ENCODE data around the gene MAN1A2.

The MAN1A2 gene

DNA sequence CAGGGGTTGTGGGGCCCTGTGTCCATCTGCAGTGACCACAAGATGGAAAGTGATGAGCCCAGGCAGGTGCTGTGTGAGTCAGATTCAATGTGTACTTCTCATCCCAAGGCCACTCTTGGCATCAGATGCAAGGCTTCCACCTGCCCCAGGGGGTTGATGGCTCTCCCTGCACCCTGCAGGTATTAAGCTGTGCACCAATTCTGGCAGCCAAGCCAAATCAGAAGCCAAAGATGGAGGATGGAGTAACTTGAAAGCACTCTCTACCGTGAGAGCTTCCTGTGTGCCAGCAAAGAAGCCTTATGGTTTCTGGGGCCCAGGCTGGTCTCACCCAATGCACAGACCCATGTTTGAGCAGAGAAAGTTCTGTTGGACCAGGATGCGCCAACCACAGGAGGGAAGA is 194.3 kb downstream of the MAN1A2 start:
- DNase-seq = no peak

- no peak for DNase-seq
These were observed 195.6 kb downstream of the MAN1A2 start for GRCh38 chr1:117562581-117563491.

- DNase-seq = no peak
These were observed 196.2 kb downstream of the MAN1A2 start for GRCh38 chr1:117563492-117563875.

GRCh38 chr1:117564227-117565075 is 197.2 kb downstream of the MAN1A2 start:
- DNase-seq = no peak

- DNase-seq = no peak
These were observed 197.9 kb downstream of the MAN1A2 start for GRCh38 chr1:117565076-117565556.

DNA sequence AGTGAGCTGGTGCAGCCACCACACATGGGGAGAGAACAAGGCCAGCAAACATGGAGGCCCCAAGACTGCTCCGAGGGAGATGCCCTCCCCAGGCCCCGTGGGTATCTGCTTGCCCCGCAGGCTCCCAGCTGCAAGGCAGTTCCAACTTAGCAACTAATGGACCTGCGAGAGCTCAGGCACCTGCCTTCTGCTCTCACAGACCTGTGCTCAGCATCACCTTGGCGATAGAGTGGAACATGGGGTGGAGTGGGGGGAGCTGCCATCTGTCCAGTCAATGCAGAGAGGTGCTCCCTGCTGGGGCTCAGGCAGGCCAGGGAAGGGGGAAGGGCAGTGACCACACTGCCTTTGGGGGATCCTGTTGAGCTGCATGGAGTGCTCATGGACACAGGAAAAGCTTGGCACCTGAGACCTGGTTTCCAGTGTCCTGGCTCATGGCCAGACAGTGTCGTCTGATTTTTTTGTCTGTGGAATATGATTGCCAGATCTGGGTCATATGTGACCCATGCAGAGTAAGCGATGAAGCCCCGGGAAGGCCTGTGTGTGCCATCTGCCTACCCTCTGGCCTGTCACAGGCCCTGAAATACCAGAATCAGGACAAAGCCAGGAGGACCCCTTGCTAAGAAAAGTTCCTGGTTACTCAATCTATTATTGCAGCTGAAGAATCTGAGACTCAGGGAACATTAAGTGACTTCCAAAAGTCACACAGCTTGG is 198.7 kb downstream of the MAN1A2 start:
- no peak for DNase-seq

DNA sequence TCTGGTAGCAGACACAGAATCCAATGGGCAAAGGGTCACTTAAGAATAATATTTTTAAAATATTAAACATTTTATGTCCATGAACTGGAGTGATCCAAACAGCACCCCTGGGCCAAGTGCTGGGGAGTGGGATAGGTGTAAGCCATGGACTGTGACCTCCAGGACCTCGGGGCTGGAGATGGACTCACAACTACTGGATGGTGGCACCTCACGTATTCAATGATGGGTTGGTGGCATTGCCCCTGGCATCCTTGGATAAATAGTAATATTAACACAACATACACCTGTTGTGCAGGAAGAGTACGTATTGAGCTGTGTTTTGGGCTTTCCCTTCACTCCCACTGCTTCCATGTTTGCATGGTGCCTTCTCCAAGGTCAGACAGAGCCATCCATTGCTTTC is 199.3 kb downstream of the MAN1A2 start:
- no peak for DNase-seq

- no peak for DNase-seq
These were observed 200.2 kb downstream of the MAN1A2 start for GRCh38 chr1:117567435-117567834.

GRCh38 chr1:117567976-117568375 is 200.7 kb downstream of the MAN1A2 start:
- DNase-seq = no peak

DNA sequence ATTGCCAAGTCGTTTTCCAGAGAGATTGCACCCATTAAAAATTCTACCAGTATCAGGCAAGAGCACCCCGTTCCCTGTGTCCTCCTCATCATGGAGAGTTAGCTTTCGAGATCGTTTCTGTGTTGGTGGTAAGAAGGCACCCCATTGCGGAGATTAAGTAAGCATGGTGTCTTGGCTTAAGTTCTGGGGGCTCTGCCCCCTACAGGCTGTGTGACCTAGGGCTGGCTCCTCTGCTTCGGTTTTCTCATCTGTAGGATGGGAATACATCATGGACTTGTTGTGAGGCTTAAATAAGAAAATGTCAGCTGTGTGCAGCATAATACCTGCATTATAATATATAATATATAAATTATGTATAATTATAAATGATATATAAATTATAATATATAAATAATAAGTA is 201.8 kb downstream of the MAN1A2 start:
- DNase-seq = no peak

GRCh38 chr1:117569856-117570255 is 202.6 kb downstream of the MAN1A2 start:
- no peak for DNase-seq

- no peak for DNase-seq
These were observed 203.8 kb downstream of the MAN1A2 start for GRCh38 chr1:117570988-117571409.

DNA sequence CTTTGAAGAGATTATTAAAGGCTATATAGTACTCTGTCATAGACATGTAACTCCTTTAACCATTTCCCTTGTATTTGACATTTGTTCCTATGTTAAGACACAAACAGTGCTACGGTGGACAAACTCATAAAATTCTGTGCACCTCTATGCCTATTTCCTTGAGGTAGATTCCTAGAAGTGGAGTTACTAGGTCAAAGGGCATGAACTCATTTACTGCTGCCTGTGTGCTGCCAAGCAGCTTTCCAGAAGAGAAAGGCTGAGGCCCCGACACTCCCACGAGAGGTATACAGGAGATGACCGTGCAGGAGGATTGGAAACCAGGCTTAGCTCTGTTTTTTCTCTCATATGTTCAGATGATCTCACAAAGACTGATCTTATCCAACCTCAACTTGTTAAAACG is 204.2 kb downstream of the MAN1A2 start:
- no peak for DNase-seq

DNA sequence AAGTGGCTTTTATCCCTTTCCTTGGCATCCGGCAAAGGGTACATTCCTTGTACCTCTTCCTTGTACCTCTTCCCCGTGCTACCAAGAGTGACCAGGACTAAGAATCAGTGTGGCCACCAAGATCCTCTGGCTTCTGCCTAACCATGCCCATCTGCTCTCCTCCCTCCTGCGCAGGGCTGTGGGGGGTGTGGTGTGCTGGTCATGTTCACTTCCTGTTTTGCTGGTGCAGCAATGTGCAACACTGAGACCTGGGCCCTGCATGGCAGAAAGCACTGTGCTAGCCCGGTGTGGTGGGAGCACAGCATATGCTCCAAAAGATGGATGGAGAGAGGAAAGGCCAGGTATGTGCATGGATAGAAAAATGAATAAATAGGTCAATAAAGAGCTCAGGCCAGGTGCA is 205.3 kb downstream of the MAN1A2 start:
- DNase-seq = no peak

DNA sequence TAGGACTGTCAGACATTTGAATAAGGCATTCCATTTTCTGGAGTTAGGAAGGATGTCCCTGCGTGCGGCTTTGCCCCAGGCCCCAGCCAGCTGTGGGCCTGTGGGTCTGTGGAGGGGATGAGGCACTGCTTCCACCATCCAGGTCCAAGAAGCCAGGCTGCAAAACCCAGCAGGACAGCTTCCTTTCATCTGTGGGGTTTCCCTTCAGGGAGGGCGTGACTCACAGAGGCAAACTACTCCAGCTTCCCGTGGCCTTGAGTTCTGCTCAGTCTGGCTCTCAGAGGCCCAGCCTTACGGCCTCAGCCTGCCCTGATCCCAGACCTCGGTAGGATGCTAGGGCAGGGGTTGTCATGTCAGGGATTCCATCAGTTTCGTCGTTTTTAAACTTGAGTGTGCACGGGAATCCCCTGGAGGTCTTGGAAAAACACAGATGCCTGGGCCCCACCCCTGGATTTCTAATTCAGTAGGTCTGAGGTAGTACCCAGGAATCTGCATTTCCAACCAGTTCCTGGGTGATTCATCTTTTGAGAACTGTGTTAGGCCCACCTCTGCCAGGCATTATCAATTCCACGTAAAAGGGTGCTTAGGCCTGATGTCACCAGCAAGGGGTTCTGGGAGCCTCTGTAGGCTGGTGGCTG is 206.3 kb downstream of the MAN1A2 start:
- DNase-seq = no peak

- no peak for DNase-seq
These were observed 207.0 kb downstream of the MAN1A2 start for GRCh38 chr1:117574161-117574835.

- no peak for DNase-seq
These were observed 208.5 kb downstream of the MAN1A2 start for GRCh38 chr1:117575586-117576225.

GRCh38 chr1:117576236-117576635 is 209.0 kb downstream of the MAN1A2 start:
- no peak for DNase-seq

- no peak for DNase-seq
These were observed 210.1 kb downstream of the MAN1A2 start for GRCh38 chr1:117577191-117577885.

DNA sequence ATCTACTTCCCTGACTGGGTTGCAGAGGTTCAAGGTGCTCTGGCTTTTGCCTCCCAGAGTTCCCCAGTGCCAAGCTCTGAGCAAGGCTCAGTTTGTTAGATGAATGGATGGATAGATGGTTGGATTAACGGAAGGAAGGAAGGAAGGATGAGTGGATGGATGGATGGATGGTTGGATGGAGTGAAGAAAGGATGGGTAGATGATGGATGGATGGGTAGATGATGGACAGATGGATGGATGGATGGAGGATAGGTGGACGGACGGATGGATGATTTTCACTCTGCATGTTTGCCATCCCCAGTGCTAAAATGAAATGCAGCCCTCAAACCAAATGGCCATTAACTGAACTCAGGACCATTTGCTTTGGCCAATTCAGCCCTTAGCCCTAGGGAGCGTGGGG is 211.2 kb downstream of the MAN1A2 start:
- DNase-seq = no peak
